Memory B cell (primary cell): ENCODE measurements around the gene CPZ.
"Not testable (repeated sequence)": the region's sequence is repeated elsewhere in the genome, so short reads cannot be mapped to it uniquely, and the experiment has no call there.

Source experiments
- ATAC-seq: fragments of 150-1000 bp; cut with Tn5 transposase; 2 replicates; pipeline ENCODE4 v1.10.0; 2021; ENCODE audit warnings: low read depth, mild to moderate bottlenecking, moderate library complexity
- DNase-seq, 2 donors: peaks; one replicate each; pipeline ENCODE4 v3.0.0; 2022; ENCODE audit warnings: low spot score in 2 of 2
- H3K27ac Mint-ChIP-seq: one replicate; pipeline ENCODE4 v1.8.0; 2022; ENCODE audit warnings: mild to moderate bottlenecking, moderate library complexity, mixed read lengths
- H3K27me3 Mint-ChIP-seq: one replicate; pipeline ENCODE4 v1.8.0; 2022; ENCODE audit warnings: mixed read lengths
- H3K36me3 Mint-ChIP-seq: one replicate; pipeline ENCODE4 v1.8.0; 2022; ENCODE audit warnings: mild to moderate bottlenecking, mixed read lengths
- H3K4me1 Mint-ChIP-seq: one replicate; pipeline ENCODE4 v1.8.0; 2022; ENCODE audit warnings: mixed read lengths
- H3K4me3 Mint-ChIP-seq: one replicate; pipeline ENCODE4 v1.8.0; 2022; ENCODE audit warnings: mild to moderate bottlenecking, moderate library complexity, mixed read lengths
- H3K9me3 Mint-ChIP-seq: one replicate; pipeline ENCODE4 v1.8.0; 2022; ENCODE audit warnings: mixed read lengths

CPZ gene

GRCh38 chr4:8614365-8615193, 22.0 kb downstream of the CPZ start:
- Mint-ChIP-seq H3K36me3 (no peaks in the 10 kb centered on the region), H3K4me3 (no peak overlapping the region), H3K27ac (no peak overlapping the region), H3K9me3 (no peaks in the 10 kb centered on the region), H3K27me3 (peaks cover 7% of the 10 kb centered on the region), H3K4me1 (no peaks in the 10 kb centered on the region)
- ATAC-seq (no peak), DNase-seq (no peak)

GRCh38 chr4:8615366-8615765, 22.8 kb downstream of the CPZ start:
- Mint-ChIP-seq H3K4me3 (no peak overlapping the region), H3K36me3 (no peaks in the 10 kb centered on the region)
- DNase-seq, result no peak

GRCh38 chr4:8615921-8616787, 23.6 kb downstream of the CPZ start:
- peaks cover 3% of the 10 kb centered on the region for H3K27me3 Mint-ChIP-seq
- H3K9me3 Mint-ChIP-seq, result no peaks in the 10 kb centered on the region
- no peak for DNase-seq
- no peak overlapping the region for H3K27ac Mint-ChIP-seq
- H3K4me3 Mint-ChIP-seq, result no peak overlapping the region
- H3K4me1 Mint-ChIP-seq, result no peaks in the 10 kb centered on the region
- no peak for ATAC-seq
- H3K36me3 Mint-ChIP-seq, result no peaks in the 10 kb centered on the region

More at GRCh38 chr4:8615366-8615765, 22.8 kb downstream of the CPZ start:
- ATAC-seq, result no peak
- peaks cover 7% of the 10 kb centered on the region for H3K27me3 Mint-ChIP-seq
- no peaks in the 10 kb centered on the region for H3K4me1 Mint-ChIP-seq
- H3K27ac Mint-ChIP-seq, result no peak overlapping the region
- no peaks in the 10 kb centered on the region for H3K9me3 Mint-ChIP-seq

- ATAC-seq (no peak), DNase-seq (no peak)
- Mint-ChIP-seq H3K9me3 (no peaks in the 10 kb centered on the region), H3K27me3 (peaks cover under 1% of the 10 kb centered on the region), H3K36me3 (no peaks in the 10 kb centered on the region), H3K4me1 (no peaks in the 10 kb centered on the region), H3K4me3 (no peak overlapping the region), H3K27ac (no peak overlapping the region)
These were observed 24.3 kb downstream of the CPZ start for GRCh38 chr4:8616831-8617230.

GRCh38 chr4:8617486-8618040, 25.0 kb downstream of the CPZ start:
- Mint-ChIP-seq H3K27me3 (no peaks in the 10 kb centered on the region), H3K4me1 (no peaks in the 10 kb centered on the region), H3K4me3 (no peak overlapping the region), H3K36me3 (no peaks in the 10 kb centered on the region), H3K9me3 (no peaks in the 10 kb centered on the region), H3K27ac (no peak overlapping the region)
- DNase-seq, result no peak
- no peak for ATAC-seq

GRCh38 chr4:8618421-8618820, 25.9 kb downstream of the CPZ start:
- ATAC-seq (no peak), DNase-seq (no peak)
- H3K4me1 Mint-ChIP-seq, result no peaks in the 10 kb centered on the region
- H3K36me3 Mint-ChIP-seq, result no peaks in the 10 kb centered on the region
- no peaks in the 10 kb centered on the region for H3K27me3 Mint-ChIP-seq
- H3K27ac Mint-ChIP-seq, result no peak overlapping the region
- no peaks in the 10 kb centered on the region for H3K9me3 Mint-ChIP-seq
- H3K4me3 Mint-ChIP-seq, result no peak overlapping the region

GRCh38 chr4:8618961-8619720, 26.6 kb downstream of the CPZ start:
- Mint-ChIP-seq H3K4me3 (no peak overlapping the region), H3K27ac (no peak overlapping the region), H3K4me1 (no peaks in the 10 kb centered on the region), H3K36me3 (no peaks in the 10 kb centered on the region), H3K27me3 (no peaks in the 10 kb centered on the region), H3K9me3 (no peaks in the 10 kb centered on the region)
- ATAC-seq (no peak), DNase-seq (no peak)

- not testable (repeated sequence) for DNase-seq
These were observed 28.6 kb downstream of the CPZ start for GRCh38 chr4:8621135-8621534.

GRCh38 chr4:8624601-8625272, 32.2 kb downstream of the CPZ start:
- H3K27me3 Mint-ChIP-seq, H3K9me3 Mint-ChIP-seq: not testable (repeated sequence)

More at GRCh38 chr4:8621135-8621534, 28.6 kb downstream of the CPZ start:
- not testable (repeated sequence) for H3K36me3 Mint-ChIP-seq, H3K27ac Mint-ChIP-seq, H3K9me3 Mint-ChIP-seq, H3K4me3 Mint-ChIP-seq, H3K4me1 Mint-ChIP-seq, H3K27me3 Mint-ChIP-seq, ATAC-seq

GRCh38 chr4:8630240-8630905, 37.8 kb downstream of the CPZ start:
- H3K27me3 Mint-ChIP-seq, H3K9me3 Mint-ChIP-seq, ATAC-seq, H3K4me1 Mint-ChIP-seq, DNase-seq, H3K4me3 Mint-ChIP-seq, H3K36me3 Mint-ChIP-seq, H3K27ac Mint-ChIP-seq: not testable (repeated sequence)

More at GRCh38 chr4:8624601-8625272, 32.2 kb downstream of the CPZ start:
- H3K36me3 Mint-ChIP-seq, DNase-seq, ATAC-seq, H3K4me3 Mint-ChIP-seq, H3K4me1 Mint-ChIP-seq, H3K27ac Mint-ChIP-seq: not testable (repeated sequence)

- not testable (repeated sequence) for H3K9me3 Mint-ChIP-seq, H3K4me1 Mint-ChIP-seq, ATAC-seq
These were observed 39.3 kb downstream of the CPZ start for GRCh38 chr4:8631896-8632295.

GRCh38 chr4:8634773-8635172, 42.2 kb downstream of the CPZ start:
- H3K36me3 Mint-ChIP-seq, ATAC-seq, H3K9me3 Mint-ChIP-seq, DNase-seq, H3K27ac Mint-ChIP-seq, H3K27me3 Mint-ChIP-seq, H3K4me1 Mint-ChIP-seq, H3K4me3 Mint-ChIP-seq: not testable (repeated sequence)

More at GRCh38 chr4:8631896-8632295, 39.3 kb downstream of the CPZ start:
- H3K4me3 Mint-ChIP-seq, H3K27ac Mint-ChIP-seq, H3K27me3 Mint-ChIP-seq, DNase-seq, H3K36me3 Mint-ChIP-seq: not testable (repeated sequence)
